ENCODE measurements around the gene CCDC150.

Gene CCDC150

GRCh38 chr2:196737046-196737445 lies 97.5 kb downstream of the CCDC150 start:
- Histone ChIP-seq H4K20me1 (ENCODE audit: low read depth, low read length) (no peaks in the 10 kb centered on the region), H3K4me3 (ENCODE audit: insufficient read depth, low read length, poor library complexity, severe bottlenecking) (no peak overlapping the region), H3K4me2 (ENCODE audit: low read depth, low read length, poor library complexity, severe bottlenecking) (no peak overlapping the region), H3K27me3 (ENCODE audit: low read length) (no peaks in the 10 kb centered on the region), H2AFZ (ENCODE audit: low read depth, low read length, severe bottlenecking) (no peak overlapping the region), H3K9me2 (replicated peaks; ENCODE audit: insufficient read depth, low read length) (no peaks in the 10 kb centered on the region), H3K79me2 (ENCODE audit: insufficient read depth, low read length) (no peaks in the 10 kb centered on the region), H3F3A (ENCODE audit: insufficient read depth) (no peaks in the 10 kb centered on the region), H3K36me3 (ENCODE audit: low read length) (peaks cover 17% of the 10 kb centered on the region), H3K9me3 (ENCODE audit: insufficient read depth, low read length) (no peaks in the 10 kb centered on the region), H3K9ac (ENCODE audit: low read length) (no peak overlapping the region), H3K27ac (ENCODE audit: low read depth, low read length) (no peak overlapping the region)
- TF ChIP-seq EZH2phosphoT487 (conservative IDR thresholded peaks at IDR 0.05; ENCODE audit: low read length) = no peak
- TF ChIP-seq CTCF (IDR thresholded peaks at IDR 0.05; ENCODE audit: insufficient read depth, low read length, poor library complexity, severe bottlenecking) = no peak

GRCh38 chr2:196739031-196739430 lies 99.5 kb downstream of the CCDC150 start:
- no peak overlapping the region for H3K4me2 ChIP-seq (ENCODE audit: low read depth, low read length, poor library complexity, severe bottlenecking)
- no peaks in the 10 kb centered on the region for H3K9me3 ChIP-seq (ENCODE audit: insufficient read depth, low read length)
- no peak overlapping the region for H3K9ac ChIP-seq (ENCODE audit: low read length)
- H3K27ac ChIP-seq (ENCODE audit: low read depth, low read length) = no peak overlapping the region
- H3F3A ChIP-seq (ENCODE audit: insufficient read depth) = no peaks in the 10 kb centered on the region
- no peak overlapping the region for H3K4me3 ChIP-seq (ENCODE audit: insufficient read depth, low read length, poor library complexity, severe bottlenecking)
- H4K20me1 ChIP-seq (ENCODE audit: low read depth, low read length) = no peaks in the 10 kb centered on the region
- H2AFZ ChIP-seq (ENCODE audit: low read depth, low read length, severe bottlenecking) = no peak overlapping the region
- no peaks in the 10 kb centered on the region for H3K79me2 ChIP-seq (ENCODE audit: insufficient read depth, low read length)
- H3K9me2 ChIP-seq (replicated peaks; ENCODE audit: insufficient read depth, low read length) = no peaks in the 10 kb centered on the region
- H3K27me3 ChIP-seq (ENCODE audit: low read length) = no peaks in the 10 kb centered on the region
- H3K36me3 ChIP-seq (ENCODE audit: low read length) = peaks cover 5% of the 10 kb centered on the region
- TF ChIP-seq EZH2phosphoT487 (conservative IDR thresholded peaks at IDR 0.05; ENCODE audit: low read length) (no peak), CTCF (IDR thresholded peaks at IDR 0.05; ENCODE audit: insufficient read depth, low read length, poor library complexity, severe bottlenecking) (no peak)

- H3K4me2 ChIP-seq (ENCODE audit: low read depth, low read length, poor library complexity, severe bottlenecking) = no peak overlapping the region
- no peak overlapping the region for H2AFZ ChIP-seq (ENCODE audit: low read depth, low read length, severe bottlenecking)
- no peak overlapping the region for H3K4me3 ChIP-seq (ENCODE audit: insufficient read depth, low read length, poor library complexity, severe bottlenecking)
- H3K27ac ChIP-seq (ENCODE audit: low read depth, low read length) = no peak overlapping the region
- no peaks in the 10 kb centered on the region for H3F3A ChIP-seq (ENCODE audit: insufficient read depth)
- H3K9ac ChIP-seq (ENCODE audit: low read length) = no peak overlapping the region
- H3K79me2 ChIP-seq (ENCODE audit: insufficient read depth, low read length) = no peaks in the 10 kb centered on the region
- H3K9me3 ChIP-seq (ENCODE audit: insufficient read depth, low read length) = no peaks in the 10 kb centered on the region
- H3K9me2 ChIP-seq (replicated peaks; ENCODE audit: insufficient read depth, low read length) = no peaks in the 10 kb centered on the region
- TF ChIP-seq EZH2phosphoT487 (conservative IDR thresholded peaks at IDR 0.05; ENCODE audit: low read length) (no peak), CTCF (IDR thresholded peaks at IDR 0.05; ENCODE audit: insufficient read depth, low read length, poor library complexity, severe bottlenecking) (no peak)
- no peaks in the 10 kb centered on the region for H3K27me3 ChIP-seq (ENCODE audit: low read length)
- no peaks in the 10 kb centered on the region for H3K36me3 ChIP-seq (ENCODE audit: low read length)
- H4K20me1 ChIP-seq (ENCODE audit: low read depth, low read length) = no peaks in the 10 kb centered on the region
Observed at GRCh38 chr2:196742216-196742615, 102.7 kb downstream of the CCDC150 start.
